Activated naive CD4-positive, alpha-beta T cell treated with anti-CD3 and anti-CD28 coated beads, Interleukin-2, amount 10 ng/mL, durations not matched to agents 7 days and 5 days (primary cell): ENCODE results near the gene TMEM109.

ENCODE experiments used
- CTCF ChIA-PET: fragments of 350-600 bp; sonication (Branson Sonifier 250); formaldehyde crosslinking; loops from one replicate; lab custom pipeline; 2021; ENCODE audit warnings: antibody characterized with exemption; lab: Charles Lee
- DNase-seq: peaks from one replicate; pipeline ENCODE4 v3.0.0-alpha.2; 2020
- H3K27ac Mint-ChIP-seq: one replicate; pipeline ENCODE4 v1.8.0; 2021; ENCODE audit warnings: mild to moderate bottlenecking, moderate library complexity, mixed read lengths
- H3K27me3 Mint-ChIP-seq: one replicate; pipeline ENCODE4 v1.8.0; 2021; ENCODE audit warnings: mild to moderate bottlenecking, mixed read lengths
- H3K36me3 Mint-ChIP-seq: one replicate; pipeline ENCODE4 v1.8.0; 2021; ENCODE audit warnings: mixed read lengths
- H3K4me1 Mint-ChIP-seq: one replicate; pipeline ENCODE4 v1.8.0; 2021; ENCODE audit warnings: mixed read lengths
- H3K4me3 Mint-ChIP-seq: one replicate; pipeline ENCODE4 v1.8.0; 2021; ENCODE audit warnings: mild to moderate bottlenecking, moderate library complexity, mixed read lengths
- H3K9me3 Mint-ChIP-seq: one replicate; pipeline ENCODE4 v1.8.0; 2021; ENCODE audit warnings: mixed read lengths

The TMEM109 gene

DNA sequence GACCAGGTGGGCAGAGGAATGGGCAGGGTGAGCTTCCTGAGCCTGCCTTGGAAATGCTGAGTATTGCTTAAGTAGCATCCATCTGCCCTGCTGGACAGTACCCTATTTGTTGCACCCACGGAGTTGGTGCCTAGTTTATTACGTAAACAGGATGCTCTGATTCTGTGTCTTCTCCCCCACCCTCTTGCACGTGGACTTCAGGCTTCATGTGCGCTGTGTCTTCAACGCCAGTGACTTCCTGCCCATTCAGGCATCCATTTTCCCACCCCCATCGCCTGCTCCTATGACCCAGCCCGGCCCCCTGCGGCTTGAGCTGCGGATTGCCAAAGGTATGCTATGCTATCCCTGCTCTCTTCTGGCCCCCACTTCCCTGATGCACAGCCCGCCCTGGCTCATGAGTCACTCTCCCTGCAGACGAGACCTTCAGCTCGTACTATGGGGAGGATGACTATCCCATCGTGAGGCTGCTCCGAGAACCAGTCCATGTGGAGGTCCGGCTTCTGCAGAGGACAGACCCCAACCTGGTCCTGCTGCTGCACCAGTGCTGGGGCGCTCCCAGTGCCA lies 40.9 kb upstream of the TMEM109 start:
- DNase-seq, result peak; percentile 37
- CTCF ChIA-PET, result interaction anchor here (1.0 to 3.3 kb wide), 3 partner anchors 15 to 42 kb away, joined by 3 to 14 read pairs (median 7); no protein-coding TSS in a partner anchor
- H3K36me3 Mint-ChIP-seq, result no peaks in the 10 kb centered on the region
- H3K4me1 Mint-ChIP-seq, result peaks cover 45% of the 10 kb centered on the region
- H3K9me3 Mint-ChIP-seq, result no peaks in the 10 kb centered on the region
- peaks cover 13% of the 10 kb centered on the region for H3K27me3 Mint-ChIP-seq
- H3K27ac Mint-ChIP-seq, result no peak overlapping the region
- H3K4me3 Mint-ChIP-seq, result no peak overlapping the region

DNA sequence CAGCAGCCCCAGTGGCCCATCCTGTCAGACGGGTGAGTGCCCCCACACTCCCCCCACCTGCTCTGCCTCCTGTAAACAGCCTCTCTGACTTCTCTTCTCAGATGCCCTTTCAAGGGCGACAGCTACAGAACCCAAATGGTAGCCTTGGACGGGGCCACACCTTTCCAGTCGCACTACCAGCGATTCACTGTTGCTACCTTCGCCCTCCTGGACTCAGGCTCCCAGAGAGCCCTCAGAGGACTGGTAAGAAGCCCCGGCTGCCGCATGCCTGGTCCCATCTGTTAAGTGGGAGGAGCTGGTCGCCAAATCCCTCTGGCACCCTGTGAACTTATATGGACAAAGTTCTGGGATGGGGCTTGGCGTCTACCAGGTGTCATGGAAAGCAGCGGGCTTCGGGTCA lies 40.4 kb upstream of the TMEM109 start:
- no peak overlapping the region for H3K4me3 Mint-ChIP-seq
- no peaks in the 10 kb centered on the region for H3K9me3 Mint-ChIP-seq
- CTCF ChIA-PET, result interaction anchor here (1.0 to 3.3 kb wide), 2 partner anchors 14 to 26 kb away, joined by 3 to 14 read pairs; no protein-coding TSS in a partner anchor
- H3K36me3 Mint-ChIP-seq, result no peaks in the 10 kb centered on the region
- peaks cover 10% of the 10 kb centered on the region for H3K27me3 Mint-ChIP-seq
- H3K27ac Mint-ChIP-seq, result no peak overlapping the region
- peaks cover 40% of the 10 kb centered on the region for H3K4me1 Mint-ChIP-seq
- no peak for DNase-seq

GRCh38 chr11:60874421-60875365 lies 39.3 kb upstream of the TMEM109 start:
- Mint-ChIP-seq H3K27ac (peak overlapping the region; percentile 62), H3K9me3 (no peaks in the 10 kb centered on the region)

DNA sequence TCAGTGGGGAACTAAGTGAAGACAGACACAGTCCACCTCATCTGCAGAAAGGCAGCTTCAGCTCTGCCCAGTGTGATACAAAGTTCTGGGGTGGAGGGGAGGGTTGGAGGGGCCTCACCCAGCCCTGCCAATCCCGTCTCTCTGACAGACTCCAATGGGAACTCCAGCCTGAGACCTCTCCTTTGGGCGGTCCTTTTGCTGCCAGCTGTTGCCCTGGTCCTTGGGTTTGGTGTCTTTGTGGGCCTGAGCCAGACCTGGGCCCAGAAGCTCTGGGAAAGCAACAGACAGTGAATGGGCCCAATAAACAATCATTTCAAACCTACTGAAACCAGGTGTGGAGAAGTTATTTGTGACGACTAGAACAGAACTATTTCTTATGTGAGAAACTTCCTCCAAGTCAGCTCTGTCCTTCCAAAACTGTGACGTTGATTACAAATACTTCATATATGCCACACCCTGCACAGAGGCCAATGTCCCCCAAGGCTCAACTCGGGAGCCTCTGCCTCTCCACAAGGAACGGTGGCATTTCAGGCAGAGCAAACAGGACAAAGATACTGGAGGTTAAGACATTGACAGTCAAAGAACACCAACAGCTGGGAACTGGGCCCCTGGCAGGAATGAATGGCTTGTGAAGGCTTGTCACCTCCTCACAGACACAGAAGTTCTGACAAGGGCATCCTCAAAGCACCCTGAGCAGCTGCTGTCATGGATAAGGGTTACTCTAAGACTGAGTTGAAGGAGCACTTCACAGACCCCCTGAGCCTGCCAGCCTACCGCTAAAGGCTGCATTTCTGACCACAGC lies 38.4 kb upstream of the TMEM109 start:
- Mint-ChIP-seq H3K4me3 (no peak overlapping the region), H3K9me3 (no peaks in the 10 kb centered on the region), H3K27ac (no peak overlapping the region), H3K36me3 (peaks cover 2% of the 10 kb centered on the region), H3K27me3 (peaks cover 3% of the 10 kb centered on the region), H3K4me1 (peaks cover 28% of the 10 kb centered on the region)
- no peak for DNase-seq
- CTCF ChIA-PET, result interaction anchor here (0.8 to 1.3 kb wide), 2 partner anchors 23 to 43 kb away, joined by 3 to 4 read pairs; no protein-coding TSS in a partner anchor

More at GRCh38 chr11:60874421-60875365, 39.3 kb upstream of the TMEM109 start:
- Mint-ChIP-seq H3K27me3 (peaks cover 3% of the 10 kb centered on the region), H3K4me1 (peaks cover 31% of the 10 kb centered on the region), H3K36me3 (no peaks in the 10 kb centered on the region), H3K4me3 (no peak overlapping the region)
- no peak for DNase-seq
- CTCF ChIA-PET, result interaction anchor here (0.6 kb wide), 1 partner anchor 313 kb away, joined by 3 read pairs; no protein-coding TSS in a partner anchor

DNA sequence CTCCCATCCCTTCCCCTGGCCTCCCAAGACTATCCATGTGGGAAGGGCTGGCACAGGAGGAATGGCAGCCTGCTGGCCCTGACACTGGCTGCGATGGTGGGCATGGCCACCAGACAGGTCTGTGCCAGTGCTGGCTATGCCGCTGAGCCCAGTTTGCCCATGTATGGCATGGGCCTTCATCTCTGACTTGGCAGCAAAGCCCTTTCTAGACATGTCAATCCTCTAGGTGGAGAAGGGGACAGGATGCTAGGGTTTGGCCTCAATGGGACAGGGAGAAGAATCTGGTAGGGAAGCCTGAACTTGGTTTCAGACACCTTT lies 37.8 kb upstream of the TMEM109 start:
- DNase-seq, result no peak
- Mint-ChIP-seq H3K4me1 (peaks cover 22% of the 10 kb centered on the region), H3K9me3 (no peaks in the 10 kb centered on the region), H3K27ac (no peak overlapping the region), H3K4me3 (no peak overlapping the region), H3K36me3 (peaks cover 4% of the 10 kb centered on the region), H3K27me3 (no peaks in the 10 kb centered on the region)
- CTCF ChIA-PET, result interaction anchor here (0.7 to 1.4 kb wide), 4 partner anchors 23 to 101 kb away, joined by 3 to 4 read pairs (median 4); no protein-coding TSS in a partner anchor

GRCh38 chr11:60878245-60879101 lies 35.5 kb upstream of the TMEM109 start:
- Mint-ChIP-seq H3K4me1 (peaks cover 4% of the 10 kb centered on the region), H3K27me3 (no peaks in the 10 kb centered on the region), H3K9me3 (no peaks in the 10 kb centered on the region), H3K36me3 (peaks cover 4% of the 10 kb centered on the region), H3K27ac (no peak overlapping the region), H3K4me3 (no peak overlapping the region)
- no peak for DNase-seq
- CTCF ChIA-PET, result interaction anchor here (1.4 to 2.6 kb wide), 2 partner anchors 9 to 19 kb away, joined by 3 to 16 read pairs; no protein-coding TSS in a partner anchor

- Mint-ChIP-seq H3K4me1 (peaks cover 2% of the 10 kb centered on the region), H3K27me3 (no peaks in the 10 kb centered on the region), H3K4me3 (no peak overlapping the region), H3K9me3 (no peaks in the 10 kb centered on the region), H3K27ac (no peak overlapping the region), H3K36me3 (peaks cover 5% of the 10 kb centered on the region)
- CTCF ChIA-PET, result interaction anchor here (2.6 kb wide), 1 partner anchor 9 kb away, joined by 16 read pairs; no protein-coding TSS in a partner anchor
- no peak for DNase-seq
Observed at GRCh38 chr11:60879104-60879503, 34.9 kb upstream of the TMEM109 start.

DNA sequence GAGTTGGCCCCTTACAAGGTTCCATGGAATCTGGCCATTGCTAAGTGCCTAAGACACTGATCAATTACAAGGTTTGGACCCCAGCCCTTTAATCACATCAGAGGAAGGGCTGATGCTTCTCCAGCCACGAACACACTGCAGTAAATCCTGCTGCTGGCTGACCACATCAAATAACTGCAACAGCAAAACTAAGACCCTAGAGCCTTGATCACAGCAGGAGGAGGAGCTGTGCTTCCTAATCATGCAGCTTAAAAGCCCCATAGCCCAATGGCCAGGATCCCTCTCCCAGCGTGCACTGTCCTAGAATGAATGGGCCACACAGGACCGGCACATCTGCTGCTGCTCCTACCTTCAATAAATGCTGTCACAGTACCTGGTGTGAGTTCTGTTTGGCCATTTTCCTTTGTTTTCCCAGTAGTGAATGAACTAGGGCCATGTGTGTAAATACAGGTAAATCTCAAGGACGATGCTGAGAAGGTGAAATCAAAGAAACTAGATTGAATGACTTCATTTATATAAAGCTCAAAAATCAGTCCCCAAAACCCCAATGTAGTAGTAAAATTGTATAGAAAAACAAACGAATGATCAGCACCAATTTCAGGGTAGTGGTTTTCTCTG lies 33.9 kb upstream of the TMEM109 start:
- Mint-ChIP-seq H3K36me3 (peaks cover 7% of the 10 kb centered on the region), H3K4me3 (no peak overlapping the region), H3K27me3 (no peaks in the 10 kb centered on the region), H3K27ac (no peak overlapping the region), H3K4me1 (peaks cover 2% of the 10 kb centered on the region), H3K9me3 (no peaks in the 10 kb centered on the region)
- CTCF ChIA-PET, result interaction anchor here (0.9 kb wide), 1 partner anchor 49 kb away, joined by 3 read pairs; no protein-coding TSS in a partner anchor
- no peak for DNase-seq

- DNase-seq, result no peak
- peaks cover 12% of the 10 kb centered on the region for H3K36me3 Mint-ChIP-seq
- no peaks in the 10 kb centered on the region for H3K9me3 Mint-ChIP-seq
- H3K4me3 Mint-ChIP-seq, result no peak overlapping the region
- CTCF ChIA-PET, result interaction anchor here (0.9 kb wide), 1 partner anchor 49 kb away, joined by 3 read pairs; no protein-coding TSS in a partner anchor
- H3K27me3 Mint-ChIP-seq, result no peaks in the 10 kb centered on the region
- peaks cover 2% of the 10 kb centered on the region for H3K4me1 Mint-ChIP-seq
- H3K27ac Mint-ChIP-seq, result no peak overlapping the region
Observed at GRCh38 chr11:60880643-60881282, 33.2 kb upstream of the TMEM109 start.

DNA sequence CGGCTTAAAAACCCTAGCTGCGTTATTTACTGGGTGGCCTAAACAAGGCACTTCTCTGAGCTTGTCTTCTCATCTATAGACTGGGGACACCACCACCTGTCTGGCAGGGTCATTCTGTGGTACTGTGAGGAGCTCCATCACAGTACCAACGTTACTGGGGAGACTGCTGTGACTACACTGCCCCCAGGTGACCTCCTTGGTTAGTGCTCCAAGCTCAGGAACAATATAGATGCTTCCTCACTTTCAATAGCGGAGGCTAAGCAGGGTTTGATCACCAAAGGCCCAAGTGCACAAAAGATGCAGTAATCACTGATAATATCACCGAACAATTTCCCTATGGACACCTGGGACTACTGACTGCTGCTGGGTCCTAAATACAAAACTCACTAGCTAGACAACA lies 26.4 kb upstream of the TMEM109 start:
- Mint-ChIP-seq H3K36me3 (peaks cover 25% of the 10 kb centered on the region), H3K9me3 (no peaks in the 10 kb centered on the region), H3K27me3 (no peaks in the 10 kb centered on the region), H3K4me3 (no peak overlapping the region), H3K27ac (no peak overlapping the region), H3K4me1 (peaks cover 3% of the 10 kb centered on the region)
- CTCF ChIA-PET, result interaction anchor here (0.7 to 5.0 kb wide), 24 partner anchors 9 to 300 kb away, joined by 3 to 178 read pairs (median 6); partner anchors contain the start of gene PTGDR2
- DNase-seq, result peak; percentile 71

DNA sequence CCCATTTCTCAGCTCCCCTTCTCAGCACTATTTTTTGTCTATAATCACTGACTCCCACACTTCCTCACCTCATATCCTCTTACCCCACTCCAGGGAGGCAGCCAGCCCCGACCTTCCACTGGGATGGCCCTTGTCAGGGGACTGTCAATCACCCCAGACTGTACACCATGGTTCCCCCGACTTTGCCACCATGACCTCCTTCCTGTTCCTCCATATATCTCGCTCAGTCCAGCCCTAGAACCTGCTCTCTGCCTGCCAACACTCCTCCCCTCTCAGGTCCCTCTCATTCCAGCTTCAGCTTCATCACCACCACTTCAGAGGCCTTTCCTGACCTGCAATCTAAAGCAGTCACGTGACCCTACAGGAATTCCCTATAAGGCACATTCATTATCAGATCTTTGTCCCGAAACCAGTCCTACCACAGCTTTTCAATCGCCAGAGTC lies 24.1 kb upstream of the TMEM109 start:
- no peaks in the 10 kb centered on the region for H3K9me3 Mint-ChIP-seq
- CTCF ChIA-PET, result interaction anchor here (1.2 to 5.0 kb wide), 5 partner anchors 10 to 297 kb away, joined by 4 to 178 read pairs (median 13); no protein-coding TSS in a partner anchor
- no peaks in the 10 kb centered on the region for H3K27me3 Mint-ChIP-seq
- peaks cover 3% of the 10 kb centered on the region for H3K4me1 Mint-ChIP-seq
- no peak for DNase-seq
- H3K4me3 Mint-ChIP-seq, result no peak overlapping the region
- peaks cover 36% of the 10 kb centered on the region for H3K36me3 Mint-ChIP-seq
- no peak overlapping the region for H3K27ac Mint-ChIP-seq

GRCh38 chr11:60890696-60891095 lies 23.3 kb upstream of the TMEM109 start:
- H3K27me3 Mint-ChIP-seq, result no peaks in the 10 kb centered on the region
- no peak overlapping the region for H3K27ac Mint-ChIP-seq
- DNase-seq, result no peak
- CTCF ChIA-PET, result interaction anchor here (1.2 to 5.0 kb wide), 3 partner anchors 9 to 116 kb away, joined by 4 to 178 read pairs (median 13); no protein-coding TSS in a partner anchor
- H3K4me3 Mint-ChIP-seq, result no peak overlapping the region
- peaks cover 37% of the 10 kb centered on the region for H3K36me3 Mint-ChIP-seq
- H3K4me1 Mint-ChIP-seq, result peaks cover 3% of the 10 kb centered on the region
- H3K9me3 Mint-ChIP-seq, result no peaks in the 10 kb centered on the region
